GM19238 (cell line): ENCODE measurements around the gene PDIA2.

Source experiments
- DNase-seq: peaks from one replicate; pipeline ENCODE4 v3.0.0; 2011; ENCODE audit warnings: low spot score; ENCODE audit not compliant: insufficient read length

Gene PDIA2

GRCh38 chr16:296806-297510 is 14.0 kb downstream of the PDIA2 start:
- no peak for DNase-seq

- DNase-seq: no peak
Observed at GRCh38 chr16:297832-298231, 14.9 kb downstream of the PDIA2 start.

- DNase-seq: no peak
Observed at GRCh38 chr16:301235-301634, 18.3 kb downstream of the PDIA2 start.

- DNase-seq: no peak
Observed at GRCh38 chr16:301950-302349, 19.0 kb downstream of the PDIA2 start.

GRCh38 chr16:303760-304505 is 21.0 kb downstream of the PDIA2 start:
- DNase-seq: no peak

- no peak for DNase-seq
Observed at GRCh38 chr16:305916-306626, 23.1 kb downstream of the PDIA2 start.

- DNase-seq: no peak
Observed at GRCh38 chr16:306911-307370, 24.0 kb downstream of the PDIA2 start.

- DNase-seq: no peak
Observed at GRCh38 chr16:307691-308312, 24.8 kb downstream of the PDIA2 start.

- DNase-seq: no peak
Observed at GRCh38 chr16:309476-309875, 26.5 kb downstream of the PDIA2 start.

GRCh38 chr16:311725-312124 is 28.8 kb downstream of the PDIA2 start:
- DNase-seq: no peak

- DNase-seq: no peak
Observed at GRCh38 chr16:314351-314750, 31.4 kb downstream of the PDIA2 start.

GRCh38 chr16:314795-315299 is 31.9 kb downstream of the PDIA2 start:
- no peak for DNase-seq

- no peak for DNase-seq
Observed at GRCh38 chr16:316741-317464, 33.9 kb downstream of the PDIA2 start.

GRCh38 chr16:317583-317982 is 34.6 kb downstream of the PDIA2 start:
- DNase-seq: no peak

- no peak for DNase-seq
Observed at GRCh38 chr16:318628-319027, 35.7 kb downstream of the PDIA2 start.

- DNase-seq: no peak
Observed at GRCh38 chr16:320206-320605, 37.2 kb downstream of the PDIA2 start.

GRCh38 chr16:321532-321931 is 38.6 kb downstream of the PDIA2 start:
- DNase-seq: no peak

- no peak for DNase-seq
Observed at GRCh38 chr16:322476-323143, 39.6 kb downstream of the PDIA2 start.

GRCh38 chr16:324201-324450 is 41.2 kb downstream of the PDIA2 start:
- no peak for DNase-seq

- peak; percentile 64 for DNase-seq
Observed at GRCh38 chr16:324451-325334, 41.7 kb downstream of the PDIA2 start.
